SK-N-MC (cell line): ENCODE data around the gene TMPRSS4.

Source experiments
- EZH2 ChIP-seq: fragments of 200-600 bp; sonication (generic); IDR thresholded peaks from one replicate; pipeline ENCODE4 v1.6.1; 2017; ENCODE audit warnings: antibody characterized with exemption
- FOXP2 ChIP-seq: optimal IDR thresholded peaks from 2 replicates; pipeline ENCODE3; 2011; ENCODE audit warnings: mild to moderate bottlenecking, moderate library complexity; ENCODE audit not compliant: insufficient read depth; ENCODE audit errors: extremely low read length, control extremely low read depth
- POLR2AphosphoS5 ChIP-seq: IDR thresholded peaks from 2 replicates; pipeline ENCODE4 v1.6.1; 2012; ENCODE audit warnings: mild to moderate bottlenecking, low read depth, low read length, borderline replicate concordance

- TF ChIP-seq POLR2AphosphoS5 (no peak), EZH2 (no peak), FOXP2 (no peak)
Measured at GRCh38 chr11:118142081-118142480, 65.2 kb downstream of the TMPRSS4 start.
